GM19239 (cell line): Measurements from ENCODE around the gene PLCD3.

ENCODE experiments used
- DNase-seq: peaks from one replicate; pipeline ENCODE4 v3.0.0; 2011; ENCODE audit warnings: low spot score; ENCODE audit not compliant: insufficient read length
- FAIRE-seq: peaks from 2 replicates; lab custom pipeline; 2011; peaks lifted over from hg19 to GRCh38; lab: Jason Lieb, UNC

PLCD3 gene

GRCh38 chr17:45104907-45105624 is 27.2 kb downstream of the PLCD3 start:
- DNase-seq (no peak), FAIRE-seq (no peak)

- no peak for FAIRE-seq
- DNase-seq = no peak
Observed at GRCh38 chr17:45104497-45104896, 27.8 kb downstream of the PLCD3 start.

GRCh38 chr17:45104029-45104428 is 28.3 kb downstream of the PLCD3 start:
- FAIRE-seq (no peak), DNase-seq (no peak)

- FAIRE-seq (no peak), DNase-seq (no peak)
Observed at GRCh38 chr17:45103269-45103795, 29.0 kb downstream of the PLCD3 start.

- FAIRE-seq (no peak), DNase-seq (no peak)
Observed at GRCh38 chr17:45102856-45103255, 29.5 kb downstream of the PLCD3 start.

GRCh38 chr17:45101883-45102811 is 30.2 kb downstream of the PLCD3 start:
- no peak for FAIRE-seq
- no peak for DNase-seq

- DNase-seq = no peak
- FAIRE-seq = no peak
Observed at GRCh38 chr17:45101546-45101882, 30.8 kb downstream of the PLCD3 start.

- FAIRE-seq (peak; percentile 52), DNase-seq (peak; percentile 91)
Observed at GRCh38 chr17:45098869-45099616, 33.3 kb downstream of the PLCD3 start.

- DNase-seq = no peak
Observed at GRCh38 chr17:45098081-45098868, 34.0 kb downstream of the PLCD3 start.

GRCh38 chr17:45096926-45097325 is 35.4 kb downstream of the PLCD3 start:
- FAIRE-seq (no peak), DNase-seq (no peak)

More at GRCh38 chr17:45098081-45098868, 34.0 kb downstream of the PLCD3 start:
- no peak for FAIRE-seq

- FAIRE-seq (no peak), DNase-seq (no peak)
Observed at GRCh38 chr17:45096141-45096540, 36.2 kb downstream of the PLCD3 start.

- FAIRE-seq (no peak), DNase-seq (no peak)
Observed at GRCh38 chr17:45093444-45094110, 38.7 kb downstream of the PLCD3 start.

- FAIRE-seq (no peak), DNase-seq (no peak)
Observed at GRCh38 chr17:45092911-45093430, 39.3 kb downstream of the PLCD3 start.

- FAIRE-seq (no peak), DNase-seq (no peak)
Observed at GRCh38 chr17:45091778-45092425, 40.4 kb downstream of the PLCD3 start.

GRCh38 chr17:45090711-45091110 is 41.6 kb downstream of the PLCD3 start:
- FAIRE-seq (no peak), DNase-seq (no peak)

GRCh38 chr17:45088741-45089140 is 43.6 kb downstream of the PLCD3 start:
- no peak for FAIRE-seq
- no peak for DNase-seq

- DNase-seq = no peak
- no peak for FAIRE-seq
Observed at GRCh38 chr17:45087978-45088377, 44.3 kb downstream of the PLCD3 start.

- FAIRE-seq (no peak), DNase-seq (no peak)
Observed at GRCh38 chr17:45087504-45087975, 44.8 kb downstream of the PLCD3 start.
